Measurements from ENCODE around the gene IRX4. TPM values are rescaled to one million over a fixed set of nuclear protein-coding genes. Genes with fewer than 3 reads are reported as not detected.

Gene IRX4
- total and polyA plus RNA-seq, 9 of the 15 experiments (the other 6 are each of a cell fraction or from before 2014, with no cell fraction given) = not detected

DNA sequence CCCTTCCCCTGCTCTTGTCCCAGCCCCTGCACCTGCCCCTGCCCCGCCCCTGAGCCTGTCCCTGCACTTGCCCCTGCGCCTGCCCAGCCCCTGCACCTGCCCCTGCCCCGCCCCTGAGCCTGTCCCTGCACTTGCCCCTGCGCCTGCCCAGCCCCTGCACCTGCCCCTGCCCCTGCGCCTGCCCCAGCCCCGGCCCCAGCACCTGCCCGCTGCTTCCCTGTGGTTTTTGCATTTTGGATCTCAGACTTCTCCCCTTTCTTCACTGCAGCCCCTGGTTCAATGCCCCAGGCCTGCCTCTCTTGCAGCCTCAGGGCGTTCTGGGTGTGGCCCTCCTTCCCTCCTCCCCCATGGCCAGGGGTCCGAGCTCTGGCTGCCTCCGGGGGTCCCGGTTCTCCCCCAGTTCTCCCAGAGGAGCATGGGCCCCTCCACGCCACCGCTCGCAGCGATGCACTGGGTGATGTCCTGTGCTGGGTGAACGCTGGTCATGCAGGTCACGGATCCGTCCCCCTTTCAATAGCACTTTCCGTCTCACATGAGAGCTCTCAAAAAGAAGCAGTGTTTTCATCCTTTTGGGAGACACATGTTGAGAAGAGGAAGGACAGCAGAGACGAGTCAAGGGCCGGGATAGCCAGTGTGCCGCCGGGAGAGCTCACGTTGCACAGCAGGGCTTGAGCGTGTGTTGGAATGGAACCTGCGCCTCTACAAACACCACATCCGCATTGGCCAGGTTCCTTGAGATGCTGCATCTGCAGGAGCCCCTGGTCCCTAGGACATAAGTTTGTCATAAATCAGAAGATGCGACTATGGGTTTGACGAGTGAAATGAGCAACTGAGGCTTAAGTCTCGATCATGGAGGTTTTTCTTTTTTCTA is 44.0 kb upstream of the IRX4 start:
- DNase-seq (ENCODE audit: extremely low read depth in 1 of 4, low spot score in 3 of 4) (no peak), FAIRE-seq (no peak), ATAC-seq (no peak)
- Histone ChIP-seq H2AFZ (ENCODE audit: low read depth, low read length) (no peak overlapping the region), H4K20me1 (replicated peaks; ENCODE audit: control insufficient read depth, insufficient read depth, low read length) (peaks cover 3% of the 10 kb centered on the region; the same call in 1 of the 2 replicates), H3K4me3 (no peak overlapping the region), H3K27ac (ENCODE audit: extremely low read depth, low read depth, low read length) (no peak overlapping the region), H3K36me3 (ENCODE audit: control insufficient read depth, insufficient read depth, low read length) (no peaks in the 10 kb centered on the region; the same call in 2 of the 3 replicates), H3K79me2 (ENCODE audit: control insufficient read depth, insufficient read depth, low read length) (no peaks in the 10 kb centered on the region), H3K27me3 (ENCODE audit: control insufficient read depth in 2 of 2, insufficient read depth in 2 of 2, low read length in 2 of 2) (peaks cover 25 to 81% of the 10 kb centered on the region in 2 experiments), H3K9ac (ENCODE audit: insufficient read depth in 1 of 2, low read depth in 2 of 2, low read length in 2 of 2) (no peak overlapping the region), H3K4me2 (ENCODE audit: insufficient read depth, low read length) (no peak overlapping the region), H3K4me1 (replicated peaks in 1 of 2; ENCODE audit: control insufficient read depth in 2 of 2, insufficient read depth in 2 of 2, low read length in 2 of 2) (peaks cover 0 to 14% of the 10 kb centered on the region in 2 experiments; a peak in 1 of 5 replicates), H3K9me3 (replicated peaks; ENCODE audit: control insufficient read depth, insufficient read depth, low read depth, low read length) (peaks cover 8% of the 10 kb centered on the region; the same call in 1 of the 2 replicates), H3K9me1 (ENCODE audit: control insufficient read depth, insufficient read depth, low read length) (no peaks in the 10 kb centered on the region)
- in situ Hi-C loops (cut with MboI) (no loop called here), intact Hi-C loops (cut with micrococcal nuclease) (no loop called here)
- WGBS (ENCODE audit: insufficient coverage, low coverage, missing lambda C conversion rate) = under 1% methylated on average over 27 of the region's 30 CpGs
- CTCF ChIA-PET (ENCODE audit: low intra/inter-chr PET ratio) = no interaction called here
- POLR2A ChIA-PET = interaction anchor here (0.6 kb wide), 1 partner anchor 160 kb away, joined by 3 read pairs; no protein-coding TSS in a partner anchor
- BruUV-seq (replicated peaks) = no TSS peak
- no peak for TF ChIP-seq CHD4 (IDR thresholded peaks at IDR 0.05; ENCODE audit: insufficient read depth, insufficient replicate concordance, low read depth, low read length, poor library complexity, severe bottlenecking)
- TF ChIP-seq CBFA2T2 (conservative IDR thresholded peaks at IDR 0.05) = no peak
- TF ChIP-seq, protein P1, sequence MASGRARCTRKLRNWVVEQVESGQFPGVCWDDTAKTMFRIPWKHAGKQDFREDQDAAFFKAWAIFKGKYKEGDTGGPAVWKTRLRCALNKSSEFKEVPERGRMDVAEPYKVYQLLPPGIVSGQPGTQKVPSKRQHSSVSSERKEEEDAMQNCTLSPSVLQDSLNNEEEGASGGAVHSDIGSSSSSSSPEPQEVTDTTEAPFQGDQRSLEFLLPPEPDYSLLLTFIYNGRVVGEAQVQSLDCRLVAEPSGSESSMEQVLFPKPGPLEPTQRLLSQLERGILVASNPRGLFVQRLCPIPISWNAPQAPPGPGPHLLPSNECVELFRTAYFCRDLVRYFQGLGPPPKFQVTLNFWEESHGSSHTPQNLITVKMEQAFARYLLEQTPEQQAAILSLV (tag; IDR thresholded peaks at IDR 0.05) = no peak
- TF ChIP-seq, protein P2, sequence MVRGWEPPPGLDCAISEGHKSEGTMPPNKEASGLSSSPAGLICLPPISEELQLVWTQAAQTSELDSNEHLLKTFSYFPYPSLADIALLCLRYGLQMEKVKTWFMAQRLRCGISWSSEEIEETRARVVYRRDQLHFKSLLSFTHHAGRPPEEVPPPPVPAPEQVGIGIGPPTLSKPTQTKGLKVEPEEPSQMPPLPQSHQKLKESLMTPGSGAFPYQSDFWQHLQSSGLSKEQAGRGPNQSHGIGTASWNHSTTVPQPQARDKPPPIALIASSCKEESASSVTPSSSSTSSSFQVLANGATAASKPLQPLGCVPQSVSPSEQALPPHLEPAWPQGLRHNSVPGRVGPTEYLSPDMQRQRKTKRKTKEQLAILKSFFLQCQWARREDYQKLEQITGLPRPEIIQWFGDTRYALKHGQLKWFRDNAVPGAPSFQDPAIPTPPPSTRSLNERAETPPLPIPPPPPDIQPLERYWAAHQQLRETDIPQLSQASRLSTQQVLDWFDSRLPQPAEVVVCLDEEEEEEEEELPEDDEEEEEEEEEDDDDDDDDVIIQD (CRISPR knock-in tag; IDR thresholded peaks at IDR 0.05) = no peak
- TF ChIP-seq, protein P3, sequence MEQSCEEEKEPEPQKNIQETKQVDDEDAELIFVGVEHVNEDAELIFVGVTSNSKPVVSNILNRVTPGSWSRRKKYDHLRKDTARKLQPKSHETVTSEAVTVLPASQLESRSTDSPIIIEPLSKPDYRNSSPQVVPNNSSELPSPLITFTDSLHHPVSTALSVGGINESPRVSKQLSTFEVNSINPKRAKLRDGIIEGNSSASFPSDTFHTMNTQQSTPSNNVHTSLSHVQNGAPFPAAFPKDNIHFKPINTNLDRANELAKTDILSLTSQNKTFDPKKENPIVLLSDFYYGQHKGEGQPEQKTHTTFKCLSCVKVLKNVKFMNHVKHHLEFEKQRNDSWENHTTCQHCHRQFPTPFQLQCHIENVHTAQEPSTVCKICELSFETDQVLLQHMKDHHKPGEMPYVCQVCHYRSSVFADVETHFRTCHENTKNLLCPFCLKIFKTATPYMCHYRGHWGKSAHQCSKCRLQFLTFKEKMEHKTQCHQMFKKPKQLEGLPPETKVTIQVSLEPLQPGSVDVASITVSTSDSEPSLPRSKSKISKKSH (CRISPR knock-in tag; IDR thresholded peaks at IDR 0.05) = no peak
- TF ChIP-seq, protein P4, sequence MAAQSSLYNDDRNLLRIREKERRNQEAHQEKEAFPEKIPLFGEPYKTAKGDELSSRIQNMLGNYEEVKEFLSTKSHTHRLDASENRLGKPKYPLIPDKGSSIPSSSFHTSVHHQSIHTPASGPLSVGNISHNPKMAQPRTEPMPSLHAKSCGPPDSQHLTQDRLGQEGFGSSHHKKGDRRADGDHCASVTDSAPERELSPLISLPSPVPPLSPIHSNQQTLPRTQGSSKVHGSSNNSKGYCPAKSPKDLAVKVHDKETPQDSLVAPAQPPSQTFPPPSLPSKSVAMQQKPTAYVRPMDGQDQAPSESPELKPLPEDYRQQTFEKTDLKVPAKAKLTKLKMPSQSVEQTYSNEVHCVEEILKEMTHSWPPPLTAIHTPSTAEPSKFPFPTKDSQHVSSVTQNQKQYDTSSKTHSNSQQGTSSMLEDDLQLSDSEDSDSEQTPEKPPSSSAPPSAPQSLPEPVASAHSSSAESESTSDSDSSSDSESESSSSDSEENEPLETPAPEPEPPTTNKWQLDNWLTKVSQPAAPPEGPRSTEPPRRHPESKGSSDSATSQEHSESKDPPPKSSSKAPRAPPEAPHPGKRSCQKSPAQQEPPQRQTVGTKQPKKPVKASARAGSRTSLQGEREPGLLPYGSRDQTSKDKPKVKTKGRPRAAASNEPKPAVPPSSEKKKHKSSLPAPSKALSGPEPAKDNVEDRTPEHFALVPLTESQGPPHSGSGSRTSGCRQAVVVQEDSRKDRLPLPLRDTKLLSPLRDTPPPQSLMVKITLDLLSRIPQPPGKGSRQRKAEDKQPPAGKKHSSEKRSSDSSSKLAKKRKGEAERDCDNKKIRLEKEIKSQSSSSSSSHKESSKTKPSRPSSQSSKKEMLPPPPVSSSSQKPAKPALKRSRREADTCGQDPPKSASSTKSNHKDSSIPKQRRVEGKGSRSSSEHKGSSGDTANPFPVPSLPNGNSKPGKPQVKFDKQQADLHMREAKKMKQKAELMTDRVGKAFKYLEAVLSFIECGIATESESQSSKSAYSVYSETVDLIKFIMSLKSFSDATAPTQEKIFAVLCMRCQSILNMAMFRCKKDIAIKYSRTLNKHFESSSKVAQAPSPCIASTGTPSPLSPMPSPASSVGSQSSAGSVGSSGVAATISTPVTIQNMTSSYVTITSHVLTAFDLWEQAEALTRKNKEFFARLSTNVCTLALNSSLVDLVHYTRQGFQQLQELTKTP (IDR thresholded peaks at IDR 0.05; ENCODE audit: low read depth in 1 of 2, partially characterized antibody in 2 of 2) = no peak
- TF ChIP-seq ZNF175 (CRISPR knock-in tag; IDR thresholded peaks at IDR 0.05; ENCODE audit: low read depth) = no peak
- TF ChIP-seq HDAC6 (IDR thresholded peaks at IDR 0.05; ENCODE audit: low read depth, low read length) = no peak
- TF ChIP-seq DIDO1 (tag; IDR thresholded peaks at IDR 0.05; ENCODE audit: low read depth) = no peak

All from K562 (cell line).